ENCODE results near the gene BANP.
"Not testable (repeated sequence)": the region's sequence is repeated elsewhere in the genome, so short reads cannot be mapped to it uniquely, and the experiment has no call there.

Gene BANP

GRCh38 chr16:88023786-88024185 lies 72.6 kb downstream of the BANP start:
- Histone ChIP-seq H3K9me3 (replicated peaks; ENCODE audit: low read length) (no peaks in the 10 kb centered on the region), H3K4me3 (ENCODE audit: low read length) (no peak overlapping the region), H3K9ac (ENCODE audit: low read depth, low read length) (no peak overlapping the region), H3K4me2 (ENCODE audit: low read length) (no peak overlapping the region), H3K27me3 (ENCODE audit: control insufficient read depth, insufficient read depth, low read length) (no peaks in the 10 kb centered on the region), H3K4me1 (ENCODE audit: control insufficient read depth, insufficient read depth, low read length) (peaks cover 13% of the 10 kb centered on the region), H3K36me3 (ENCODE audit: insufficient read depth, low read length) (peaks cover 4% of the 10 kb centered on the region)

DNA sequence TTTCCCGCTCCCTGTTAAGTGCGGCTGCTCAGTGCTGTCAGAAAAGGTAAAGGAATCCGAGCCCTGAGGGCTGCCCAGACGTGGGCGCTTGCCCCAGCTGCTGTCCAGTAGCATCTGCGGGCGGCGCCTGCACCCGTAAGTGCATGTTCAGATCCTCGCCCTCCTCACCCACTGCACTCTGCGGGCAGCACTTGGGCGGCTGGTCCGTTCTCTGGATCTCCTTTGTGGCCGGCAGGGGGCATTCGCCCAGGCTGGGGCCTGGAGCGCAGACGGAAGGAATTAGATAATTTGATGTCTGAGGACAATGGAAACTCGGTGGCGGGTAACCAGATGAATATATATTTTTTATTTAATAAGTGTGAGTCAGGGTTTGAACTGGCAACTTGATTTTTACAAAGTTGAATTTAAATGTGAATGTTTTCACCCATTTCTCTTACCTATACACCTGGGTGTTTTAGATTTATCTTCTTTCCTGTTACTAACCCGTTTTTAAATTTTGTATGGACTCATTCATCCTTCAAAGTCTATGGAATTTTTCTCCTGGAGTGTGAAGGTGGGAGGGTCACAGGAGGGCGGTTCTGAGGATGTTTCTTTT lies 73.4 kb downstream of the BANP start:
- H3K27me3 ChIP-seq (ENCODE audit: control insufficient read depth, insufficient read depth, low read length); H3K36me3 ChIP-seq (ENCODE audit: insufficient read depth, low read length); H3K4me3 ChIP-seq (ENCODE audit: low read length); H3K9me3 ChIP-seq (replicated peaks; ENCODE audit: low read length): not testable (repeated sequence)
- Histone ChIP-seq H3K4me2 (ENCODE audit: low read length) (peak overlapping the region; percentile 59), H3K4me1 (ENCODE audit: control insufficient read depth, insufficient read depth, low read length) (peaks cover 13% of the 10 kb centered on the region), H3K9ac (ENCODE audit: low read depth, low read length) (peak overlapping the region; percentile 31)

DNA sequence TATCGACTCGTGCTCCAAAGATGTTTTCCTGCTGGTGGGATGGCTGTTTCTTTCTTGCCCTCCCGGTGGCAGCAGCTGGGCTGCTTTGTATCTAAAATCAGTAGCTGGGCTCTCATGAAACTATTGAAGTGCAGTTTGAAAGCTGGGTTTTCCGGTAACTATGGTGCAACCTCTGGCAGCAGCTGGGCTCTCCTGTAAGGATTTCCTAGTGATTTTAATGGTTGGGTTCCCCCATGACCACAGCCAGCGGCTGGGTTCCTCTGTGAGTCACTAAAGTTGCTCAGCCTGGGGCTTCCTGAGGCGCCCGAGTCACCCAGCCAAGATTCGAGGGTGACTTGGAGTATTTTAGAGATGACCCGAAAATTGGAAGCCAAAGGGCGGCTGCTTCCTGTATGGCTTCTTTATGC lies 73.9 kb downstream of the BANP start:
- not testable (repeated sequence) for H3K9me3 ChIP-seq (replicated peaks; ENCODE audit: low read length); H3K4me3 ChIP-seq (ENCODE audit: low read length); H3K36me3 ChIP-seq (ENCODE audit: insufficient read depth, low read length); H3K27me3 ChIP-seq (ENCODE audit: control insufficient read depth, insufficient read depth, low read length)
- Histone ChIP-seq H3K9ac (ENCODE audit: low read depth, low read length) (peak overlapping the region; percentile 31), H3K4me1 (ENCODE audit: control insufficient read depth, insufficient read depth, low read length) (peaks cover 13% of the 10 kb centered on the region), H3K4me2 (ENCODE audit: low read length) (peak overlapping the region; percentile 59)

GRCh38 chr16:88025828-88026555 lies 74.8 kb downstream of the BANP start:
- not testable (repeated sequence) for H3K9ac ChIP-seq (ENCODE audit: low read depth, low read length); H3K9me3 ChIP-seq (replicated peaks; ENCODE audit: low read length); H3K27me3 ChIP-seq (ENCODE audit: control insufficient read depth, insufficient read depth, low read length); H3K4me2 ChIP-seq (ENCODE audit: low read length); H3K36me3 ChIP-seq (ENCODE audit: insufficient read depth, low read length); H3K4me3 ChIP-seq (ENCODE audit: low read length)
- H3K4me1 ChIP-seq (ENCODE audit: control insufficient read depth, insufficient read depth, low read length), result peaks cover 13% of the 10 kb centered on the region

GRCh38 chr16:88026964-88027938 lies 76.0 kb downstream of the BANP start:
- peaks cover 4% of the 10 kb centered on the region for H3K36me3 ChIP-seq (ENCODE audit: insufficient read depth, low read length)
- H3K4me3 ChIP-seq (ENCODE audit: low read length), result no peak overlapping the region
- H3K4me1 ChIP-seq (ENCODE audit: control insufficient read depth, insufficient read depth, low read length), result peaks cover 13% of the 10 kb centered on the region
- no peak overlapping the region for H3K9ac ChIP-seq (ENCODE audit: low read depth, low read length)
- H3K27me3 ChIP-seq (ENCODE audit: control insufficient read depth, insufficient read depth, low read length), result no peaks in the 10 kb centered on the region
- no peaks in the 10 kb centered on the region for H3K9me3 ChIP-seq (replicated peaks; ENCODE audit: low read length)
- H3K4me2 ChIP-seq (ENCODE audit: low read length), result no peak overlapping the region

GRCh38 chr16:88028177-88028930 lies 77.1 kb downstream of the BANP start:
- H3K27me3 ChIP-seq (ENCODE audit: control insufficient read depth, insufficient read depth, low read length); H3K4me3 ChIP-seq (ENCODE audit: low read length); H3K4me2 ChIP-seq (ENCODE audit: low read length); H3K9ac ChIP-seq (ENCODE audit: low read depth, low read length); H3K36me3 ChIP-seq (ENCODE audit: insufficient read depth, low read length); H3K9me3 ChIP-seq (replicated peaks; ENCODE audit: low read length): not testable (repeated sequence)
- peaks cover 13% of the 10 kb centered on the region for H3K4me1 ChIP-seq (ENCODE audit: control insufficient read depth, insufficient read depth, low read length)

- Histone ChIP-seq H3K9me3 (replicated peaks; ENCODE audit: low read length) (no peaks in the 10 kb centered on the region), H3K4me2 (ENCODE audit: low read length) (no peak overlapping the region), H3K27me3 (ENCODE audit: control insufficient read depth, insufficient read depth, low read length) (no peaks in the 10 kb centered on the region), H3K4me1 (ENCODE audit: control insufficient read depth, insufficient read depth, low read length) (peaks cover 3% of the 10 kb centered on the region), H3K9ac (ENCODE audit: low read depth, low read length) (no peak overlapping the region), H3K36me3 (ENCODE audit: insufficient read depth, low read length) (peaks cover 7% of the 10 kb centered on the region), H3K4me3 (ENCODE audit: low read length) (no peak overlapping the region)
These were observed 79.3 kb downstream of the BANP start for GRCh38 chr16:88030498-88030897.

DNA sequence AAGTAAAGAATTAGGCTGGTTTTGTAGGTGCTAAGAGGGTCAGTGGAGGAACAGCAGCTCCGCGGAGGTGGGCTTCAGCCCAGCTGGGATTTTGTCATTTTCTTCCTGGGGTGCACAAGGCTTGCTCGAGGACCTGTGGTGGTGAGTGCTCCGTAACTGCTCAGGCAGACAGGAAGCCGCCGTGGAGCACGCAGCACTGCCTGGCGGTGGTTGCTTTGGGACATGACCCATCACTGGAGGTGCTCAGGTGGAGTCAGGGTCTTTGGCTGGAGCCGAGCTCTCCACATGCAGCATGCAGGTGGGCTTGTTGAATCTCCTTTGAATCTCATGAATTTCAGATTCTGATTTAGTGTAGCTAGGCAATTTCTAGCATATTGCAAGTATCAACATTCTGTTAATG lies 79.7 kb downstream of the BANP start:
- H3K4me1 ChIP-seq (ENCODE audit: control insufficient read depth, insufficient read depth, low read length); H3K9ac ChIP-seq (ENCODE audit: low read depth, low read length); H3K4me2 ChIP-seq (ENCODE audit: low read length); H3K9me3 ChIP-seq (replicated peaks; ENCODE audit: low read length); H3K4me3 ChIP-seq (ENCODE audit: low read length); H3K27me3 ChIP-seq (ENCODE audit: control insufficient read depth, insufficient read depth, low read length): not testable (repeated sequence)
- peaks cover 11% of the 10 kb centered on the region for H3K36me3 ChIP-seq (ENCODE audit: insufficient read depth, low read length)

DNA sequence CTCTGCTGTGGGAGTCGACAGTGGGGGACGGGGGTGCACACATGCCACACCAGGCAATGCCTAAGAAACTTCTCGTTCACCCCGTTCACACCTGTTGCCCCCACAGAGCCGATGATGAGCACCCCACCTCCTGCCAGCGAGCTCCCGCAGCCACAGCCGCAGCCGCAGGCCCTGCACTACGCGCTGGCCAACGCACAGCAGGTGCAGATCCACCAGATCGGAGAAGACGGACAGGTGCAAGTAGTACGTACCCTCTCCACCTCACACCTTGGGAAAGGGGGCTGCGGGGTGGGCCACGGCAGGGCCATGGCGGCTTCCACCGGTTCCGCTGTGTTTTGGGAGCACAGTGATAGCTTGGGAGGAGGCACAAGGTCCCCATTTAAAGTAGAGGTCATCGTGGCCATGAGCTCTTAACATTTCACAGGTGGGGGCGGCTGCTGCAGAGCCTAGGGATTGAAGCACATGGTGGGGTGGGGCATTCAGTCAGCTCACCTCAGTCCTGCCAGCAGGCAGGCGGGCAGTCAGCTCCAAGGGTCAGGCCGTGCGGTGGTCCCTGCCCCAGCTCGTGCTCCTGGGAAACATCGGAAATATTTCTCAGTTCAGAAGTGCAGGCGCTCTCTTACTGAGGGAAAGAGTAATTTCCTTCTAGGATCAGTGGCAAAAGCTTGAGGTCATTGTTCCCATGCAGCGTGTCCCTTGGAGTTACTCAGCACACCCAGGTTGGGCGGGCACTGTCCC lies 81.9 kb downstream of the BANP start:
- not testable (repeated sequence) for H3K9me3 ChIP-seq (replicated peaks; ENCODE audit: low read length); H3K27me3 ChIP-seq (ENCODE audit: control insufficient read depth, insufficient read depth, low read length); H3K4me2 ChIP-seq (ENCODE audit: low read length); H3K9ac ChIP-seq (ENCODE audit: low read depth, low read length); H3K4me3 ChIP-seq (ENCODE audit: low read length); H3K4me1 ChIP-seq (ENCODE audit: control insufficient read depth, insufficient read depth, low read length)
- peaks cover 12% of the 10 kb centered on the region for H3K36me3 ChIP-seq (ENCODE audit: insufficient read depth, low read length)

DNA sequence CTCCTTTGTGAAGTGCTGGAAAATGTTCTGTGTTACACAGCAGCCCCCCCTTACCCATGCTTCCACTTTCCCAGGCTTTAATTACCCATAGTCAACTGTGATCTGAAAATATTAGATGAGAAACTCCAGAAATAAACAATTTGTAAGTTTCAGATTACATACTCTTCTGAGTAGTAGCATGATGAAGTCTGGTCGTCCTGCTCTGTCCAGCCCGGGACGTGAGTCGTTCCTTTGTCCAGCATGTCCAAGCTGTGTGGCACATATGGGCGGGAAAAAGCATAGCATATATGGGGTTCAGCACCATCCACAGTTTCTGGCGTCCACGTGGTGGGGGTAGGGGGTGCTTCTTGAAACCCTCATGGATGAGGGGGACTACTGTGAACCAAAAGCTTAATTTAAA lies 83.5 kb downstream of the BANP start:
- H3K9me3 ChIP-seq (replicated peaks; ENCODE audit: low read length), result no peaks in the 10 kb centered on the region
- H3K4me2 ChIP-seq (ENCODE audit: low read length), result no peak overlapping the region
- no peaks in the 10 kb centered on the region for H3K4me1 ChIP-seq (ENCODE audit: control insufficient read depth, insufficient read depth, low read length)
- H3K36me3 ChIP-seq (ENCODE audit: insufficient read depth, low read length), result peaks cover 15% of the 10 kb centered on the region
- no peak overlapping the region for H3K4me3 ChIP-seq (ENCODE audit: low read length)
- no peak overlapping the region for H3K9ac ChIP-seq (ENCODE audit: low read depth, low read length)
- no peaks in the 10 kb centered on the region for H3K27me3 ChIP-seq (ENCODE audit: control insufficient read depth, insufficient read depth, low read length)
